Inferior parietal cortex (tissue), 1 donor: ENCODE results near the gene CREB5.

Experiments
- DNase-seq: peaks from one replicate; pipeline ENCODE4 v3.0.0-alpha.2; 2016; ENCODE audit errors: extremely low spot score

The CREB5 gene

DNA sequence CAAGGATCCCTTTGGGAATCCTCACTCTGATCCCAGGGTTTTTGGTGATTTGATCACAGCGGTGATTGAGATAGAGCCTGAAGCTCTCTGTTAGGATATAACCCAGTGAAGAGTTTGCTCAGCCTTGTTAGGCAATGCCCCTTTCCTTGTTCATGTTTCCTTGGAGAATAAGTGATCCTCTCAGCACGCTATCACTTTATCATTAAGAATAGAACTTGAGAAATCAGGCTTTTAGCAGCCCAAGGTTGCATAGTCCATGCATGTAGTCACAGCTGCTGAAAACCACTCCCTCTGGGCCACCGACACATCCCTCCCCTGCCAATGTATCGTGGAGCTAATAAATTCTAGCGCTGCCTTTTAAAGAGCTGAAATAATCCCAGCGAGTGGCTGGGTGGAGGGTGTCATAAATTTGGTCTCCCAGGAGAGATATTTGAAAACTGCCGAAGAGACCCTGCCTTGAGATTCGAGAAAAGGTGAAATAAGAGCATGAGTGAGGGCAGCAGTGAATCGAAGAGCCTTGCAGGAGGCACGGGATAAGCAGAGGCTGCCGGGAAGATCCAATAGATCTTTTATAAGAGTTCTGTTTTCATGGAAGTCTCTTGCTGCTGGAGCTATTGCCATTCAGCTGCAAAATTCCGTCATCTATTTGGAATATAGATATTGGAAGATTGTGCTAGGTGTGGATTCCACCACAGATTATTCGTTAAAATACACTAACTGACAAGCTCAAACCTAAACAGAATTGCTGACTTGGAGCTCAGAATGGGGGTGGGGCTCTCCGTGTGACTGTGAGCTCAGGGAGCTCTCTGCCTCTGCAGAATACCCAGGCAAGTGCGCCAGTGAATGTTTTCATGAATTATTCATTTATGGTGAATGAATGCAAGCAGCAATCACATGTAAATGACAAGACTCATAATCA is 296.0 kb downstream of the CREB5 start:
- peak; percentile 78 for DNase-seq

- no peak for DNase-seq
These were observed 297.4 kb downstream of the CREB5 start for GRCh38 chr7:28709748-28710147.

- no peak for DNase-seq
These were observed 298.8 kb downstream of the CREB5 start for GRCh38 chr7:28711114-28711513.

DNA sequence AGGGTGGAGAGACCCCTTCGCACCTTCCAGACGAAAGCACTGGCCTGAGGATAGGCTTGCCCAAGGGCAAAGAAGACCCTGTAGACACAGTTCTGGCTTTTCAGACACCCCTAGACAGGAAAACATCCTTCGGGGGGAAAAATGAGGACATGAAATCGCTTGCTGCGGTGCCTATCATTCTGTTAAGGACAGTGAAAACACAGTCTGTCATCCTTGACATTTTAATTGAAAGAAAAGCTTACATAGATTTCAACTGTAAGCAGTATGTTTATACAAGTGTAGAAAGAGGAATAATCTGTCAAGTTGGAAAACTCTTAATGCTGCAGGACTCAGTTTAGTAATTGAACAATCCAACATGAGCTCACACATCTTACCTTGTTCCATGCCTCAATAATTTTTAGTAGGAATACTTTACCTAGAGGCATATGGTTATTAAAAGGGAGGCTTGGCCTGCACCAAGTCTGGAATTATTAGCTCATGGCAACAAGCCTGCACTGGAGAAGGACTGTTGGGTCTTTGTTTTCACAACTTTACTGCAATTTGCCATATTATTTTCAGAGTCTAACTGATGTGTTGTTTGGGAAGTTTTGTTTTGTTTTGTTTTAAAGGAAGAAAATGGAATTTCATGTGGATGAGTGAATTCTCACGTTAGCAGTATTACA is 302.3 kb downstream of the CREB5 start:
- DNase-seq, result no peak

- DNase-seq, result no peak
These were observed 305.2 kb downstream of the CREB5 start for GRCh38 chr7:28717445-28718054.

DNA sequence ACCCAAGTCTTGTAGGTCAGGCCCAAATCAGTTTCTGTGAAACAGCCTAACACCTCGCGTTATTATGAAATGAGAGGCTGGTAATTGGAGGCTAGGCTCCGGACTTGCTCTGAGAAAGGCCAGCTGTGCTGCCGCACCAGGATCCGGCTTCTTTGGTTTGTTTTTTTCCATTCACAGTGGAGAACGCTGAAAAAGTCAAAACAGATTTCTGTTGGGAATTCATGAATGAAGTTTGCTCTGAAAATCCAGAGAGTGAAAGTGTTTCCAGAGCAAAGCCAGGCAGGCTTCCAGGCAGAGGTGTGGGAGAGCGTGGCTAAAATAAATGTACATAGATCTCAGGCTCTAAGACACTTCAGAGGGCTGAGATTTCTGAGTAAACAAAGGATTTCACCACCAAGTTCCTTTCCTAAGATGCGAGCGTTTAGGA is 305.8 kb downstream of the CREB5 start:
- DNase-seq, result no peak

GRCh38 chr7:28718545-28718944 is 306.2 kb downstream of the CREB5 start:
- DNase-seq, result no peak

- no peak for DNase-seq
These were observed 310.4 kb downstream of the CREB5 start for GRCh38 chr7:28722684-28723083.

DNA sequence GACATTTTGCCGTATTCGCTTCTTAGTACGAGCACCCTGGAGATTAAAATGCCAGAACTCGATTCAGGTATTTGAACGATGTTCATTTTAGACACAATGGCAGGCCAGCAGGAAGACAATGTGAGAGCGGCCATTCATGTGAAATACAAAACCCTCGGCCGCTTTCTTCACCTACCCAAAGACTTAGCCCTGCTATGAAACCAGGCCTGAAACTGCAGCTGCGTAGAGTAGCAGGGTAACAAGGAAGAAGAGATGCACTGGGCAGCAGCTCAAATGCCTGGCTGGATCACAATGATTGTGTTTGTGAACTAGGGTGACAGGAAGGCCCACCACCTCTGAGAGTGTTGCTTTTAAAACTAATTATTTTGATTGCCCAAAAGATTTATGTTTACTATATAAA is 311.0 kb downstream of the CREB5 start:
- DNase-seq, result no peak

- no peak for DNase-seq
These were observed 312.2 kb downstream of the CREB5 start for GRCh38 chr7:28724563-28724962.

DNA sequence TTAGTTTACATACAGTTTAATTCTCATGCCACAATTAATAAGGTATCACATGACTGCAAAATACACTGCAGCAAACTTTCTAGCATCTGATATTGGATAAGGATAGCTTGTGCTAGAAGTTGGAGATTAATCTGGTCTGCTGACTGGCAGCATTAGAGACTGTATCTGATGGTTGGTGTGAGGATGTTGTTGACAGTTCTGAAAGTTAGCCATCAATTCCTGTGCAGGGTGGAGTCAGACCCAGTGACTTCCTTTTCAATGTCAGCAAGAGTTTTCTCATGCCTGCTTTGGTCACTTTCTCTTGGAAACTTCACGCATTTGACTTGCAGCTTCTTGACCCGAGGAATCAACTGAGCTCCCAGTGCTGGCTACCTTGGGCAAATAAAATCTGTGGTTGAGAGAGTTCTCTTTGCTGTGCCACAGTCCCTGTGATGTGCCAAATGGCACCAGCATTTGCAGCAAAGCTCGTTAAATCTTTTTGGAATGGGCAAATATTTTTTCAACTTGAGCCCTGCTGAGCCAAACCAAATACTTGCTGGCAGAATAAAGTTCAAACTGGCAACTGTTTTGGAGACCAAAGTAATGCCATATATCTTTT is 312.8 kb downstream of the CREB5 start:
- DNase-seq, result no peak

DNA sequence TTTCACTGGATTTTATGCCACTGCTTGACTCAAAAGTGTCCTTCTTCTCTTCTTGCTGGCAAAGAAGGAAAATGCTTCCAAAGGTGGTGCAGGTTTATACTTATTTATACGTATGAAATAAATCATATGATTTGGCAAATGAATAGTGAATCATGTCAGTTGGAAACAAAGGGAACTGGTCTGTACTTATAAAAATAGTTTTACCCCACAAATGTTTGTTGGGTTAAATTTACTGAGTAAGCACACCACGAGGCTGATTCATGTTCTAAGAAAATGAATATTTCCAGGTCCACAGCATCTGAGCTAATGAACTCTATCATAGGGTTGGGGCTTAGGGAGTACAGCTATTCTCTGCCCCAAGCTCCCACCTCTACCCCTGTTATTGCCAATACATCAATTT is 313.6 kb downstream of the CREB5 start:
- DNase-seq, result no peak

DNA sequence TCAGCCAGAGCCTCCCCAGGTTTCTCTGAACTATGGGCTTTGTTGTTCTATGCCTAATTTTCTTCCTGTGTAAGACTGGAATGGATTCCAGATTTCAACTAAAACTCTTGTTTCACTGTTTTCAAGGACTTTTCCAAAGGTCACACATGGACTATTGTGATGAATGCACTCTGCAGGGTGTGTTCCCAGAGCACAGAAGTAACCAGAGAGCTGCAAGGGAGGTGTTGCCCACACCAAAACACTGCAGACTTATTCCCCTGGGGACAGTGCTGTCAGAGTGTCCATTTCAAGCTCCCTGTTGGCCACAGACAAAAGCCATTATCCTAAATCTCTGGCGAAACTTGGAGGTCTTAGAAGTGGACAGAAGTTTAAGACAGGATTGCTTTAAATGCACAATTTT is 314.2 kb downstream of the CREB5 start:
- no peak for DNase-seq

GRCh38 chr7:28729281-28729680 is 317.0 kb downstream of the CREB5 start:
- no peak for DNase-seq

DNA sequence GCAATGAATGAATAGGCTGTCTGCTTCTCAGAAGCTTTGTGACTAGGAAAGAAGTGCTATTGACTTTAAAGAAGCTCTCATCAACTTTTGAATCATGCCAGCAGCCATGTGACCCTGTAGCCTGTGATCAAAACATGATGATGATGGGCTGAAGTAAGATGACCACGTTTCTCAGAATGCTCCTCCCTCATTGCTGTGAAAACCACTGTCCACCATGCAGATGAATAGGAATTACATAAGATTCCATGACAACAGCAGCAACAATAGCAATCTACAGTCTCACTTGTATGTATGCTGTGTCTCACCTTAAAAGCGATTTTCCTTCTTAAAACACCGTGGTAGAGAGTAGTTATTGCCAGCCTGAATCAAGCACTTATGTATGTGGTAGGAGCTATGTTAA is 317.4 kb downstream of the CREB5 start:
- no peak for DNase-seq

DNA sequence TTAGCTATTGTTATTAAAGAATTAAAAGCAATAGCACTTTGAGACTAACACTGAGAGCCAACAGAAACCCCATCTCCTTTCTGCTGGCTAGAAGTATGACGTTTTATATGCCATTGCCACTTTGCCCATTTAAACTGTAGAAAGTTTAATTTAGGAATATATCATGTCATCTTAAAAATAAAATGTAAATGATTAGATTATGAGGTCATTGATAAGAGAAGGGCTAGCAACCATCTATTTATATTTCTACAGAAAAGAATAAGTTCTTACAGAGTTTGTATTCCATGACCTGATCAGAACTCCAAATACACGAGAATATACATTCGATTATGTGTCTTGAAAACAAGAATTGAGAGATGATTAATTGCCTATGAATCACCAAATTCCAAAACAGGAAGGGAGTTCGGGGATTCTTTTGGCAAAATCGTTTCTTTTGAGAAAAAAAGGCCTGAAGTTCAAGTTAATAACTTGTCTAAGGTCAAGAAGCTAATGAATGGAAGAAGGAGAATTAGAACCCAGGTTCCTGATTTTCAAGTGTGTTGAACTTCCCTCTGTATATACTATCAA is 318.9 kb downstream of the CREB5 start:
- no peak for DNase-seq

- DNase-seq, result no peak
These were observed 320.0 kb downstream of the CREB5 start for GRCh38 chr7:28732071-28732869.

DNA sequence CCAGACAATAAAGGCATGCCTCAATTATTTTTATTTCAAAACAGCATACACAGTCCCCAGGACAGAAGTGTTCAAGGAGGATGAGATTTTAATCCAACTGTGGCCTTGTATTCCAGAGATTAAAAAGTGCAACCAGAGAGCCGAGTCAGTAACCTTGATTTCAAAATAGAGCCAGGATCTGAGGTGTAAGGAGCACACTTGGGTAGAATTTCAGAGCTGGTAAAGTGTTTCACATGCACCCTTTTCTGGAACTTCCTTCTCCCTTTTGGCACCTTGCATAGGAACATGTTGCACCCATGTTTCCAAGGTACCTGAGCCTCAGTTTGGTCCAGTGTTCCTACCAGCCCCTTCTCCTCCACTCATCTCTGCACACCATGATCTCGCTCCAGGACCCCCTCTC is 320.7 kb downstream of the CREB5 start:
- DNase-seq, result no peak

GRCh38 chr7:28738412-28738811 is 326.1 kb downstream of the CREB5 start:
- no peak for DNase-seq

GRCh38 chr7:28739128-28739527 is 326.8 kb downstream of the CREB5 start:
- no peak for DNase-seq

DNA sequence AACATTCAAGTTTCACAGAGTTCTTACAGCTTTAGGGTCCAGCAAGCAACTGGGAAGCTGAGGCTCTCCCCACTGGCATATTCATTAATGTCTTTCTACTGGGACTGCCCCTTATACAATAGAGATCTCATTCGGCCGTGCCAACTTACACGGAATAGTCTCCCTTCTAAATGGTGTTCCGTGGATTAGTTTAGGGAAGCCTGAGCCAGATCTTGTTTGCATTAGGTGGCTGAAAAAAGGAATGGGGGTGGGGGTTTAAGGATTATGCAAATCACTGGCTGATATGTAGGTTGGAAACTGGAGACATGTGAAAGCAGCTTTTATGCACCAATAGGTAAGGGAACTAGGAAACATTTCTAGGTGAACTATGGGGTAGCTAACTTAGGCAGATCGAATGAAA is 327.5 kb downstream of the CREB5 start:
- no peak for DNase-seq
